Testis (tissue), 3 donors: ENCODE data around the gene MS4A4E. TPM values are rescaled to one million over a fixed set of nuclear protein-coding genes. Genes with fewer than 3 reads are reported as not detected.

ENCODE experiments used
- DNase-seq: peaks from one replicate; pipeline ENCODE4 v3.0.0-alpha.2; 2019
- H3K27ac ChIP-seq, 2 donors: fragments of 200-600 bp; sonication (generic); one replicate each; pipeline ENCODE4 v1.5.1; 2019
- H3K27me3 ChIP-seq: fragments of 200-600 bp; sonication (generic); one replicate; pipeline ENCODE4 v1.5.1; 2019
- H3K36me3 ChIP-seq: fragments of 200-600 bp; sonication (generic); one replicate; pipeline ENCODE4 v1.5.1; 2017; ENCODE audit warnings: low read depth; ENCODE audit errors: missing control alignments
- H3K4me1 ChIP-seq: fragments of 200-600 bp; sonication (generic); one replicate; pipeline ENCODE4 v1.5.1; 2019
- H3K4me3 ChIP-seq, 2 donors: fragments of 200-600 bp; sonication (generic); one replicate each; pipeline ENCODE4 v1.5.1; 2017 to 2019
- H3K9me3 ChIP-seq: fragments of 200-600 bp; sonication (generic); one replicate; pipeline ENCODE4 v1.5.1; 2017
- CTCF ChIP-seq, 3 experiments: fragments of 450-650 bp in 2 of 3; fragments of 200-600 bp in 1 of 3; sonication (generic) in 1 of 3; IDR thresholded peaks; one replicate each; pipeline ENCODE4 v1.5.1; 2016 to 2019; ENCODE audit warnings: antibody characterized with exemption in 3 of 3, mild to moderate bottlenecking in 2 of 3, moderate library complexity in 1 of 3
- POLR2A ChIP-seq: fragments of 450-650 bp; IDR thresholded peaks from one replicate; pipeline ENCODE4 v1.6.1; 2017; ENCODE audit warnings: antibody characterized with exemption, mild to moderate bottlenecking, moderate library complexity
- WGBS, 2 donors: methylation state at CpG; one replicate each; pipeline ENCODE4 v1.1.5; 2018; 5-methylcytosine and 5-hydroxymethylcytosine counted together
- intact Hi-C: fragments of 100-400 bp; cut with DNase I; formaldehyde crosslinking; loops from one replicate; pipeline ENCODE4 v1.15.1; 2023; ENCODE audit warnings: low total_unique reads
- polyA plus RNA-seq: library from polyadenylated mRNA; stranded (reverse); fragments of 350-450 nt; fragmentation: Illumina TruSeq; extraction: RNeasy Lipid Tissue Mini Kit (QIAGEN cat#74804); gene quantifications from one replicate; pipeline ENCODE4 v1.2.3, GENCODE V29; 2014; ENCODE audit warnings: low read depth, low replicate concordance; ENCODE audit not compliant: insufficient read depth
- total RNA-seq, 2 donors: library from RNA; depleted of rRNA; stranded (reverse); fragments of >200 nt; gene quantifications; one replicate each; pipeline ENCODE4 v1.2.3, GENCODE V29; 2016

MS4A4E gene
- total and polyA plus RNA-seq, 3 donors from 2014 or later, result 1.3 to 4.6 (median 3.8) TPM

- Histone ChIP-seq H3K36me3 (no peaks in the 10 kb centered on the region), H3K9me3 (no peaks in the 10 kb centered on the region), H3K27me3 (no peaks in the 10 kb centered on the region), H3K4me1 (no peaks in the 10 kb centered on the region), H3K27ac (no peak overlapping the region), H3K4me3 (no peak overlapping the region)
- 48 to 57% methylated on average over 6 of the region's 6 CpGs for WGBS, 2 donors
- intact Hi-C loops, result no loop called here
- TF ChIP-seq POLR2A, result no peak
- peak; percentile 31 to 52 (median 43) for TF ChIP-seq CTCF (IDR thresholded peaks at IDR 0.05)
- peak; percentile 42 for DNase-seq
These were observed 8.7 kb upstream of the MS4A4E start for GRCh38 chr11:60251485-60252212.

GRCh38 chr11:60241786-60242185 is 1.2 kb downstream of the MS4A4E start:
- DNase-seq, result no peak
- WGBS, 2 donors, result 78 to 84% methylated on average over 3 of the region's 3 CpGs
- intact Hi-C loops, result no loop called here
- Histone ChIP-seq H3K27me3 (no peaks in the 10 kb centered on the region), H3K4me3 (no peak overlapping the region), H3K4me1 (no peaks in the 10 kb centered on the region), H3K9me3 (no peaks in the 10 kb centered on the region), H3K36me3 (no peaks in the 10 kb centered on the region), H3K27ac (no peak overlapping the region)
- no peak for TF ChIP-seq CTCF (IDR thresholded peaks at IDR 0.05)
- TF ChIP-seq POLR2A, result no peak

GRCh38 chr11:60240662-60241061 is 2.3 kb downstream of the MS4A4E start:
- H3K4me3 ChIP-seq, result no peak overlapping the region
- H3K9me3 ChIP-seq, result no peaks in the 10 kb centered on the region
- no peaks in the 10 kb centered on the region for H3K36me3 ChIP-seq
- no peaks in the 10 kb centered on the region for H3K4me1 ChIP-seq
- no peaks in the 10 kb centered on the region for H3K27me3 ChIP-seq
- 70 to 79% methylated on average over 5 of the region's 5 CpGs for WGBS, 2 donors
- intact Hi-C loops, result no loop called here
- TF ChIP-seq POLR2A, result no peak
- TF ChIP-seq CTCF (IDR thresholded peaks at IDR 0.05), result no peak
- H3K27ac ChIP-seq, result no peak overlapping the region
- no peak for DNase-seq

GRCh38 chr11:60235321-60235720 is 7.6 kb downstream of the MS4A4E start:
- no peak overlapping the region for H3K27ac ChIP-seq
- no peak overlapping the region for H3K4me3 ChIP-seq
- intact Hi-C loops, result no loop called here
- H3K9me3 ChIP-seq, result no peaks in the 10 kb centered on the region
- no peaks in the 10 kb centered on the region for H3K36me3 ChIP-seq
- H3K27me3 ChIP-seq, result no peaks in the 10 kb centered on the region
- DNase-seq, result no peak
- WGBS, 2 donors, result 70 to 71% methylated on average over 3 of the region's 3 CpGs
- TF ChIP-seq CTCF (IDR thresholded peaks at IDR 0.05) (no peak), POLR2A (no peak)
- no peaks in the 10 kb centered on the region for H3K4me1 ChIP-seq

GRCh38 chr11:60230681-60231080 is 12.3 kb downstream of the MS4A4E start:
- intact Hi-C loops, result no loop called here

More at GRCh38 chr11:60230681-60231080, 12.3 kb downstream of the MS4A4E start:
- H3K27ac ChIP-seq, result no peak overlapping the region
- H3K4me3 ChIP-seq, result no peak overlapping the region
- no peak for DNase-seq
- H3K9me3 ChIP-seq, result no peaks in the 10 kb centered on the region
- no peaks in the 10 kb centered on the region for H3K27me3 ChIP-seq
- no peaks in the 10 kb centered on the region for H3K36me3 ChIP-seq
- 85% methylated on average over 1 of the region's 1 CpG for WGBS, 2 donors
- TF ChIP-seq POLR2A, result no peak
- no peak for TF ChIP-seq CTCF (IDR thresholded peaks at IDR 0.05)
- no peaks in the 10 kb centered on the region for H3K4me1 ChIP-seq
